Measurements from ENCODE around the gene KCNAB1.

KCNAB1 gene

DNA sequence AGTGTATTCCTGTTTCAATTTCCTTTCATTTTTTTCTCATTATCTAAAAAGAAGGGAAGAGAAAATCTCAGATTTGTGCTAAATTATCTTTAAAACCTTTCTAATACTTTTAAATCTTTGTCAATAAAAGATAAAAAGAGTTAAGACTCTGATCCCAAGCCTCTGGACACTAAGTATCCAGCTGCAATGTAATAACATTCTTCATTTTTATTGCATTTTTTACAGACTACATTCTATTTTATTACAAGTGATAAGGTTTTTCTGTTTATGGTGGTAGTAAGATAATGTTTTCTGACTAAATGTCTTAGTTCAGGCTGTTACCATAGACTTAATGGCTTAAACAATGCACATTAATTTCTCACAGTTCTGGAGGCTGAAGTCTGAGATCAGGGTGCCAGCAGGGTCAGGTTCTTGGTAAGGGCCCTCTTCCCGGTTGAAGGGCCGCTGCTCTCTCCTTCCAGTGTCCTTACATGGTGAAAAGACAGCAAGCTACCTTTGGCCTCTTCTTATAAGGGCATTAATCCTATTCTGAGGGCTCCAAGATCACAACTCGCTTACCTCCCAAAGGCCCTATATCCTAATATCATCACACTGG, 19.7 kb downstream of the KCNAB1 start:
- no peak overlapping the region for H3K4me3 ChIP-seq (ENCODE audit: low read length)
- no peaks in the 10 kb centered on the region for H3K4me1 ChIP-seq (ENCODE audit: insufficient read depth, low read length)
- 96% methylated on average over 3 of the region's 3 CpGs for WGBS

DNA sequence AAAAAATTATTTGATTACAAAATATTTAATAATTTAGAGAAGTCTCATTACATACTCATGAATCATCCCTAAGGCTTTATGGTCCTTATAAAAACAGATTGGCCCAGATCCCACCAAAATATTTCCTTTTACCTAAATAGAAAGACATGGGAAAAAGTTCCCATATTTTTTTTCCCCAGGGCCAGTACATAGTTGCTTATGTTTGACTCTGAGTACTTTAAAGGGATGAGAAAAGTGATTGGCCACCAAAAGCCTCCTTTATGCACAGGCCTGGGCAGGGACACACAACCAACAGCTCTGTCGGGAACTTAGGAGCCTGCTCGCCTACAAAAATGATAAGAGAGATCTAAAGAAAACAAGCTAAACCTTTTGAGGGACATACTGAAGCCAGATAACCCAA, 22.3 kb downstream of the KCNAB1 start:
- Histone ChIP-seq H3K9ac (ENCODE audit: low read depth, low read length) (no peak overlapping the region), H3K4me1 (ENCODE audit: insufficient read depth, low read length) (no peaks in the 10 kb centered on the region), H3K36me3 (ENCODE audit: insufficient read depth, low read length) (no peaks in the 10 kb centered on the region), H3K27ac (ENCODE audit: low read depth, low read length) (no peak overlapping the region), H3K27me3 (ENCODE audit: insufficient read depth, low read length) (no peaks in the 10 kb centered on the region), H3K4me3 (ENCODE audit: low read length) (no peak overlapping the region), H3K9me3 (ENCODE audit: insufficient read depth, low read depth, low read length) (no peaks in the 10 kb centered on the region)
- WGBS, result 78% methylated on average over 2 of the region's 2 CpGs

More for the DNA sequence above, 19.7 kb downstream of the KCNAB1 start:
- Histone ChIP-seq H3K27me3 (ENCODE audit: insufficient read depth, low read length) (no peaks in the 10 kb centered on the region), H3K9ac (ENCODE audit: low read depth, low read length) (no peak overlapping the region), H3K36me3 (ENCODE audit: insufficient read depth, low read length) (no peaks in the 10 kb centered on the region), H3K9me3 (ENCODE audit: insufficient read depth, low read depth, low read length) (no peaks in the 10 kb centered on the region), H3K27ac (ENCODE audit: low read depth, low read length) (no peak overlapping the region)

DNA sequence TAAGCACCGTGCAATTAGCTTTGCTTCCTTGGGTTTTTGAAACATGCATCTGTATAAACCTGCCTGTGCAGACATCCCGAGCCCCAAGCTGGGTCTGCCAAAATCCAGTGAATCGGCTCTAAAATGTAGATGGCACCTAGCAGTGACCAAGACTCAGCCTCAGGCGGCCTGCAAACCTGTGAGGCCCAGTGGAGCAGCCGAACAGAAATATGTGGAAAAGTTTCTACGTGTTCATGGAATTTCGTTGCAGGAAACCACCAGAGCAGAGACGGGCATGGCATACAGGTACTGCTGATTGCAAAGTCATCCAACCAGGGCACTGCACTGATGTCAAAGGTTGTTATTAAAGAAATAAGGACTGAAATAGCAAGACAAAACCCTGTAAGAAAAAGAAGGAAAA, 22.8 kb downstream of the KCNAB1 start:
- Histone ChIP-seq H3K4me3 (ENCODE audit: low read length) (no peak overlapping the region), H3K36me3 (ENCODE audit: insufficient read depth, low read length) (no peaks in the 10 kb centered on the region), H3K9ac (ENCODE audit: low read depth, low read length) (no peak overlapping the region), H3K27ac (ENCODE audit: low read depth, low read length) (no peak overlapping the region), H3K9me3 (ENCODE audit: insufficient read depth, low read depth, low read length) (no peaks in the 10 kb centered on the region), H3K27me3 (ENCODE audit: insufficient read depth, low read length) (no peaks in the 10 kb centered on the region), H3K4me1 (ENCODE audit: insufficient read depth, low read length) (no peaks in the 10 kb centered on the region)
- 91% methylated on average over 8 of the region's 8 CpGs for WGBS

DNA sequence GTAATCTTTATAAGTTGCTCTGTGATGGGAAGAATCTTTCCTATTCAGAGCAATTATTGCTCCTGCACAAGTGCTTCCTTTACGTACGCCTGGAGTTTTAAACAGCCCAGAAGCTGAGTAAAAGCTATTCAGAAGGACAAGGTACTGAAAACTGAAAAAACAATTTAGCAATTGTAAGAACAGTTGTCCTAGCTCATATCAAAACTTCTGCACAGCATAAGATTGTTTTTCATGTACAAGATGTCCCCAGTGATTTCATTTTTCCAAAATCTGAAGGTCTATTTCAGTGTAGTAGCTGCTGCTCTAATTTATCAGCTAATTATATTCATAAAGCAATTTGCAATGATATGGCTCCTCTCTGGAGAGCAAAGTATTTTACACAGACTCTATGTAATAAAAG, 23.7 kb downstream of the KCNAB1 start:
- 86% methylated on average over 2 of the region's 2 CpGs for WGBS
- no peak overlapping the region for H3K4me3 ChIP-seq (ENCODE audit: low read length)
- no peak overlapping the region for H3K27ac ChIP-seq (ENCODE audit: low read depth, low read length)
- H3K27me3 ChIP-seq (ENCODE audit: insufficient read depth, low read length), result no peaks in the 10 kb centered on the region
- H3K9ac ChIP-seq (ENCODE audit: low read depth, low read length), result no peak overlapping the region
- no peaks in the 10 kb centered on the region for H3K36me3 ChIP-seq (ENCODE audit: insufficient read depth, low read length)
- H3K4me1 ChIP-seq (ENCODE audit: insufficient read depth, low read length), result no peaks in the 10 kb centered on the region
- no peaks in the 10 kb centered on the region for H3K9me3 ChIP-seq (ENCODE audit: insufficient read depth, low read depth, low read length)

DNA sequence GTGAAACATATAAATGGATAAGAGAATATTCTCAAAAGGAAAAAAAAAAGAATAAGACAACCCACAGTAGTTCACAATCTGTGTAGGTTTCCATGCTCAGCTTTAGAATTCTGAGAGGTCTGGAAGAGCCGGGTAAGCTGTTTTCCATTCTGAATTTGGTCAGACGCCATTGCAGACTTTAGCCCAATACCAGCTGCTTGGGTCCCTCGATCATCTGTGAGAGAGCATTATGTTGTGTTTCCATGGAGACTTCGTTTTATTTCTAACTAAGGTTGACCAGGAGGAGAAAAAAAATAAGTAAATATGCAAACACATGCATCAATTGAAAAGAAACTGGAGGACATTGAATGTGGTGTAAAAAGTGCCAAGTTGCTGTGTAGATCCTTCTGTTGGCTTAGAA, 25.5 kb downstream of the KCNAB1 start:
- no peaks in the 10 kb centered on the region for H3K9me3 ChIP-seq (ENCODE audit: insufficient read depth, low read depth, low read length)
- H3K27me3 ChIP-seq (ENCODE audit: insufficient read depth, low read length), result no peaks in the 10 kb centered on the region
- H3K4me1 ChIP-seq (ENCODE audit: insufficient read depth, low read length), result no peaks in the 10 kb centered on the region
- H3K36me3 ChIP-seq (ENCODE audit: insufficient read depth, low read length), result no peaks in the 10 kb centered on the region
- H3K4me3 ChIP-seq (ENCODE audit: low read length), result no peak overlapping the region
- 84% methylated on average over 4 of the region's 4 CpGs for WGBS
- no peak overlapping the region for H3K27ac ChIP-seq (ENCODE audit: low read depth, low read length)
- H3K9ac ChIP-seq (ENCODE audit: low read depth, low read length), result no peak overlapping the region

DNA sequence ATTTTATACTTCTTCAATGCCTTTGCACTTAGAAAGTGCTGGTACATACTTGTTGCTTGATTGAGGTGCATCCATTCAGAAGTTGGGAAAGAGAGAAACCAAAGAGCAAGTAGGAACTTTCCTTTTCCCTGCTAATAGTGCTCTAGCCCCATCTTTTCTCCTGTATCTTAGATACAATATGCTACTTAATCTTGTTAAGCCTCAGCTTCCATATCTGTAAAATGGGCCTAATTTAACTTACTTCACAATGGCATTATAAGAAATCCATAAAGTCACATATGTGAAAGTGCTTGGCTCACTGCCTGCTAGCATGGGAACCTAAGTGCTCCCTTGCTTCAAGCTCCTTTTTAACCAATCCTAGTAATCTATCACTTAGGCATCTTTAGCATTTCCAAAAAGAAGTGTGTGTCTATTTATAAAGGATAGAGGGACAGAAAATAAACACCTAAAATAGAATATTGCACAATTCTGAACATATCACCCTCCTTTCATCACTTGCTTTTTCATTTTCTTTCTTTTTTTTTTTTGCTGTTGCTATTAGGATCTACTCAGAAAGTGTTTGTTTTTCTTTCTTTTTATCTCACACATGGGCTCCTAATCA, 28.1 kb downstream of the KCNAB1 start:
- Histone ChIP-seq H3K27ac (ENCODE audit: low read depth, low read length) (no peak overlapping the region), H3K4me3 (ENCODE audit: low read length) (no peak overlapping the region), H3K9me3 (ENCODE audit: insufficient read depth, low read depth, low read length) (no peaks in the 10 kb centered on the region)

DNA sequence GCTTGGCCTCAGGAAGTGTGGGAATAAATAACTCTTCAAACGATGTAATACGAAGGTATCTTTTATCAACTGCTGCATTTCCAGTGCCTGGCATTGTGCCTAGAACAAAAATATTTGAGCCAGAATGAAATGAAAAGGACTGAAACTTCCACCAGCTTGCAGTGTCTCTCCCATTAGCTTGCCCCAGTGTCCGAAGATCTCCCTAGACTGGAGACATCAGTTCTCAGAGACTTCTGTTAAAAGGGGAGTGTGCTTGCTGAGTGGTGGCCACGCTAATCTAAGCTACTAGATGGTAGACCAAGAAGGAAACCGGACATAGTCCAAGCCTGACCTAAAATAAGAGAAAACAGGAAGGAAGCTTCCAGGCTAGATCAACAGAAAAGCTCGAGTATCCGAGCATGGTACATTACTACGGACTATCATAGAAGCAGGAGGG, 28.6 kb downstream of the KCNAB1 start:
- Histone ChIP-seq H3K36me3 (ENCODE audit: insufficient read depth, low read length) (no peaks in the 10 kb centered on the region), H3K27me3 (ENCODE audit: insufficient read depth, low read length) (no peaks in the 10 kb centered on the region), H3K4me3 (ENCODE audit: low read length) (no peak overlapping the region), H3K9ac (ENCODE audit: low read depth, low read length) (no peak overlapping the region), H3K27ac (ENCODE audit: low read depth, low read length) (no peak overlapping the region), H3K9me3 (ENCODE audit: insufficient read depth, low read depth, low read length) (no peaks in the 10 kb centered on the region), H3K4me1 (ENCODE audit: insufficient read depth, low read length) (no peaks in the 10 kb centered on the region)
- 92% methylated on average over 8 of the region's 8 CpGs for WGBS

More for the DNA sequence above, 28.1 kb downstream of the KCNAB1 start:
- no peaks in the 10 kb centered on the region for H3K27me3 ChIP-seq (ENCODE audit: insufficient read depth, low read length)
- H3K9ac ChIP-seq (ENCODE audit: low read depth, low read length), result no peak overlapping the region
- H3K36me3 ChIP-seq (ENCODE audit: insufficient read depth, low read length), result no peaks in the 10 kb centered on the region
- H3K4me1 ChIP-seq (ENCODE audit: insufficient read depth, low read length), result no peaks in the 10 kb centered on the region

DNA sequence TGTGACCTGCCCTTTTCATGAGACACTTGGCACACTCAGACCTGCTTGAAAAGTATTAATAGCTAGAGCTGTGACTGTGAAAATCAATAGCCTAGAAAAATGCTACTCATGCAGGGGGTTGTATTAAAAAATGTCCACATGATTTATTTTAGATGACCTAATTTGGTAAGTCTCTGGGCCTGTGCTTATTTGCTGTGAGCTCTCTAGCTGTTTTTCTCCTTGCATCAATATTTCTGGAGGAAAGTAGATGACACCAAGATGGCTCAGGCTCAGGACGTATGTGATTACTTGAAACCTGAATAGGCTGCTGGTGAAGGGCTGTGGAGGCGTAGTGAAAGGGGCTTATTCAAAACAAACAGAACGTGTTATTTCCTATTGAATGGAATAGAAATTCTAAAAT, 29.5 kb downstream of the KCNAB1 start:
- no peak overlapping the region for H3K9ac ChIP-seq (ENCODE audit: low read depth, low read length)
- H3K27ac ChIP-seq (ENCODE audit: low read depth, low read length), result no peak overlapping the region
- WGBS, result 73% methylated on average over 3 of the region's 3 CpGs
- no peaks in the 10 kb centered on the region for H3K9me3 ChIP-seq (ENCODE audit: insufficient read depth, low read depth, low read length)
- H3K27me3 ChIP-seq (ENCODE audit: insufficient read depth, low read length), result no peaks in the 10 kb centered on the region
- H3K36me3 ChIP-seq (ENCODE audit: insufficient read depth, low read length), result no peaks in the 10 kb centered on the region
- no peaks in the 10 kb centered on the region for H3K4me1 ChIP-seq (ENCODE audit: insufficient read depth, low read length)
- H3K4me3 ChIP-seq (ENCODE audit: low read length), result no peak overlapping the region

DNA sequence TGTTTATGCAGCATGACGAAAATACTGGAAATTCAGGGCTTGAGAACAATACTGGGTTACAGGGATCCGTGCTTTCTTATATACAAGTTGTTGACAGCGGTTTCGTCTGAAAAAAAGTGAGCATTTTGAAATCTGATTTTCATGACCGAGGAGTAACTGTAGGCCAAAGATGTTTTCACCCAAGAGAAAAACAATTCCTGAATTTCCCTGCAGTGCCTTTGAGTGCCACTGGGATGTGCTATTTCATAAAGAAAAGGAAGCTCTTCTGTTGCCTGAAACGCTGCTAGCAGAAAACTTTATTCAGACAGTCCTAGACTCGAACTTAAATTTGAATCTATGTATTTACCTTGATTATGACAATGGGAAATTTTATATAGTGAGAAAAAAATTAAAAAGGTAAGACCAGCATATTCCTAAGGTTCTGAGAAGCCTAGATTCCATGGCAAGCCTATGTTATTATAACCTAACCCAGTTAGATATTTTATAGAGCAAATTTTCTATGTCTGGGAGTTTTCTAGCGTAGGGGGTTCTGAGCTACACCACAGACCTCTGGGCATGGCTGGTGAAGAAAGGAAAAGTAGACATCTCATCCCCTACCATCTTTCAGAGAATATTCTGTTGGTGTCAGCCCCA, 30.2 kb downstream of the KCNAB1 start:
- Histone ChIP-seq H3K9ac (ENCODE audit: low read depth, low read length) (no peak overlapping the region), H3K36me3 (ENCODE audit: insufficient read depth, low read length) (no peaks in the 10 kb centered on the region)

DNA sequence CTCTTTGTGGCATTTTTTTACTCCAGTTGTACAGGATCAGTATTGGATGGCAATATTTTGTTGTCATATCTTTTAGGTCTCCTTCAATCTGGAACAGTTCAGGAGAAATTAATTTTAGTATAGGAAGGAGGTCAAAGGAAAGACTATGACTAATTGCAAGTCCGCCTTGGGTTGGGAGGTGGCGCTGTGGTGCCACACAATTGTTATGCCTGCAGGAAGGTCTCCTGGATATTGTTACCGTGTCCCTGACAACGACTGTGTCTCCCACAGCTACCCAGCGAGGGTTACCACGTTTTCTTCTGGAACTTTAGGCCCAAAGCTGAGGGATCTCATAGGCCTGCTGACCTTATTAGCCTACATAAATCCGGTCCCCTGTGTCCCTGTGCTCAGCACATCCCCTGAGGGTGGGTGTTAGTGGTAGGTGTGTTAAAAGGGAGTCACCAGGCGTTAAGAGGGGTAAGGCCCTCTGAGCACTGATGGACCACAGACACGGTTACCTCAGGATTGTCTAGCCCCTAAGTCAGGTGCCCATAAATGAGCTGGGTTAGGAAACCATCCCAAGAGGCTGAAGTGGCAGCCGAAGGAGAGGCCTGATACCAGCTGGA, 31.5 kb downstream of the KCNAB1 start:
- Histone ChIP-seq H3K27me3 (ENCODE audit: insufficient read depth, low read length) (no peaks in the 10 kb centered on the region), H3K9me3 (ENCODE audit: insufficient read depth, low read depth, low read length) (0 out of 2 replicates have a peak, but pooled peaks cover 5% of the 10 kb centered on the region), H3K27ac (ENCODE audit: low read depth, low read length) (no peak overlapping the region), H3K36me3 (ENCODE audit: insufficient read depth, low read length) (no peaks in the 10 kb centered on the region), H3K4me3 (ENCODE audit: low read length) (no peak overlapping the region), H3K9ac (ENCODE audit: low read depth, low read length) (no peak overlapping the region), H3K4me1 (ENCODE audit: insufficient read depth, low read length) (no peaks in the 10 kb centered on the region)
- WGBS, result 34% methylated on average over 10 of the region's 10 CpGs

More for the DNA sequence above, 30.2 kb downstream of the KCNAB1 start:
- Histone ChIP-seq H3K27ac (ENCODE audit: low read depth, low read length) (no peak overlapping the region), H3K4me3 (ENCODE audit: low read length) (no peak overlapping the region), H3K9me3 (ENCODE audit: insufficient read depth, low read depth, low read length) (0 out of 2 replicates have a peak, but pooled peaks cover 2% of the 10 kb centered on the region), H3K27me3 (ENCODE audit: insufficient read depth, low read length) (no peaks in the 10 kb centered on the region), H3K4me1 (ENCODE audit: insufficient read depth, low read length) (no peaks in the 10 kb centered on the region)
- 25% methylated on average over 6 of the region's 8 CpGs for WGBS

DNA sequence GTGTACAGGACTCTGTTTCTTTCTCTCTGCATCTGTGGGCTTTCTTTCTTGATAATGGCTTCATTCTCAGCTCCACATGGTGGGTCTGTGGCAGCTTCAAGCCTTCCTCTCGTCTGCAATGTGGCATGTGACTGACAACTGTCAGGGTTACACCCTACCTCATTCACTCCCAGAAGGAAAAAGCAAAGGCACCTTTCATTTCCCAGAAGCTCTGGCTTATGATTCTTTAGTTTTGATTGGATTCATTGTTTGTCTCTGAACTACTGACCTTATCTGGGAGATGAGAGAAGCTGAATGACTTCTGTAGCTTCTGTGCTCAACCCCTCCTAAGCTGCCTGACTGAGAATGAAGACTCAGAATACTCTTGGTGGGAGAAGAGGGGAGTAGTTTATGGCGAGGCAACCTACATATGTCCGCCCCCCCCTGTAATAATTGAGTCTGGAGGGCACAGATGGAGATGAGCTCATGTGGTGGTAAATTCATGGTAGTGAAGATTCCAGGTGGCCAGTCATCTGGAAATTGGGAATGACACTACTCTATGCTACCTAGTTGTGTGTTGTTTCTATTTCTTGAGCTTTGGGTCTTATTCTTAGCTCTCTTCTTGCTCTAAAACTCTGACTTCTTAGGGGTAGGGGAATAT, 38.4 kb downstream of the KCNAB1 start:
- 94% methylated on average over 3 of the region's 3 CpGs for WGBS
- no peaks in the 10 kb centered on the region for H3K27me3 ChIP-seq (ENCODE audit: insufficient read depth, low read length)
- H3K4me3 ChIP-seq (ENCODE audit: low read length), result no peak overlapping the region
- H3K36me3 ChIP-seq (ENCODE audit: insufficient read depth, low read length), result no peaks in the 10 kb centered on the region
- 0 out of 2 replicates have a peak, but pooled peaks cover 5% of the 10 kb centered on the region for H3K9me3 ChIP-seq (ENCODE audit: insufficient read depth, low read depth, low read length)
- no peak overlapping the region for H3K9ac ChIP-seq (ENCODE audit: low read depth, low read length)
- H3K27ac ChIP-seq (ENCODE audit: low read depth, low read length), result no peak overlapping the region
- H3K4me1 ChIP-seq (ENCODE audit: insufficient read depth, low read length), result peaks cover 9% of the 10 kb centered on the region; the same call in 1 of the 2 replicates
